ENCODE data around the gene DACT2.
"Not testable (repeated sequence)": the region's sequence is repeated elsewhere in the genome, so short reads cannot be mapped to it uniquely, and the experiment has no call there.

The DACT2 gene

GRCh38 chr6:168318579-168319278, 848 bp downstream of the DACT2 start:
- no peak for DNase-seq

- DNase-seq = no peak
These were observed 1.5 kb downstream of the DACT2 start for GRCh38 chr6:168318090-168318489.

GRCh38 chr6:168315596-168315995, 4.0 kb downstream of the DACT2 start:
- no peak for DNase-seq

- no peak for DNase-seq
These were observed 4.6 kb downstream of the DACT2 start for GRCh38 chr6:168314948-168315347.

GRCh38 chr6:168314021-168314420, 5.6 kb downstream of the DACT2 start:
- DNase-seq = no peak

DNA sequence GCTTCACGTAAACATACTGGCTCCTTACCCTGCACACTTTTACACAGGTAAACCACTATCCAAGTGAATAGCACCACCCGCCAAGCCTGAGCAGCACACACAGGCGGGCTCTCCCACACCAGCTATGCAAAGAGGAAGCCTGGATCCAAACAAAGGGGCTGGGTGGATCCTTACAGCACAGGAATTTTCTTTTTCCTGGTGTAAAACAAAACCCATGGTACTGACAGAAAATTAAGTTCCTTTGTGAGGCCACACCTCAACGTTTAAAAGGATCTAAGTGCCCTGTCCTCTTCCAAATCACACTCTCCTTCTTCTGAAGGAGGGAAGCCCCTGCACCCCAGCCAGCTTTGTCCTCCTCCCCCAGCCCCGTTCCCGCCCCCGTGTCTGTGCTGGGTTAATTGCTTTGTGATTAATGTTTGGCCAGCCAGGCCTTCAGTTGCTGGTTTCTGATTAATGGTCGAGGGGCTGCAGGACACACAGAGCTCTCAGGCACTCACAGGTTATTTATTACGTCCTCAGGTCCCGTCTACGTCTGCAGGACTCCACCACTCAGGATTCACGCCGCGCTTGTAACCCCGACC, 6.1 kb downstream of the DACT2 start:
- DNase-seq = no peak

DNA sequence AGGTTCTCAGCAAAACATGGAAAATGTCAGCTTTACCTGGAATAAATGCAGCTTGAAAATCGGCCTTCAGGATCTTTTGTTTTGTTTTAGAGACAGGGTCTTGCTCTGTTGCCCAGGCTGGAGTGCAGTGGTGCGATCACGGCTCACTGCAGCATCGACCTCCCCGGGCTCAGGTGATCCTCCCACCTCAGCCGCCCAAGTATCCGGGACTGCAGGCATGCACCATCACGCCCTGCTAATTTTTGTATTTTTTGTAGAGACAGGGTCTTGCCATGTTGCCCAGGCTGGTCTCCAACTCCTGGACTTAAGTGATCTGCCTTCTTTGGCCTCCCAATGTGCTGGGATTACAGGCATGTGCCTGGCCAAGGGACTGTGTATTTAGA, 7.5 kb downstream of the DACT2 start:
- not testable (repeated sequence) for DNase-seq

DNA sequence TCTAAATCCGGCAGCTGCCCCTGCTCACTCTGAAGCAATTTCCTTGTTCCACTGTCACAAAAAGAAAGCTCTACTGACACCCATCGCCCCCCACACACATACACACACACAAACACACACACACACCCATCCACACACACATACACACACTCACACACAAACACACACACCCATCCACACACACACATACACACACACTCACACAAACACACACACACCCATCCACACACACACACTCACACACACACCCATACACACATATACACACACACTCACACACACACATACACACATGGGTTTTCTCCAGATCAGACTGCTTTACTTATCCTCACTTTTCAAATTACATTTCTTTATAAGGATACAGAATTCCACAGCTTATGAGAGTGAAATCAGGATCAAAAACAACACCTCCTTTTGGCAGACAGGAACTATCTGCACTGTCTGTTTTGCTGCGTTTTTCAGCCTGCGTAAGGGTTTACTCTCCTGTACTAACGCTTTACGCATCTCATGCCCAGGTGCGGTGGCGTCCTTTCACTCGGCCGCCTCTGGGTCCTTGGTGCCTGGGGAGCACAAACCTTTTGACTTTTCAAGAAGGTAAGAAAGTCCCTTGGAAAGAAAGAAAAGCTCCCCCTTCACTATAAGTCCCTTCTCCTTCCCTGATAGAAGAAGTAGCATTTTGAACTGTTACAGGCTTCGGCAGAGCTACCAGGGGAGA, 8.0 kb downstream of the DACT2 start:
- DNase-seq = no peak

DNA sequence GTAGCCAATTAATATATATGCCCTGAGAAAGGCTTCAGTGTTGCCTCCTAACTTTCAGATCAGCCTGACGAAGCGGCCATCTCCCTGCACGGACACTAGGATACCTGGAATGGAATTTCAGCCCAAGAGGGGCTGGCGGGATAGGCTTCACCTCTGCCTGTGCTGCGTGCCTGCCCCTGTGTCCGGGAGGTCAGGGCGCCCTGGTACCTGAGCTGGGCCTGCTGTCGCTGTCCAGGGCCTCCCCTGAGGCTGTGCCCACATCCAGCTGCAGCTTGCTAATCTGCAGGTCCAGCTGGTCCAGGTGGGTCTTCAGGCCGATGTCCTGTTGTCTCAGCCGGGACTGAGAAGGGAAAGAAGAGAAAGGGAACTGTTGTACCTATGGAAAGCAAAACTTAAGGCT, 8.6 kb downstream of the DACT2 start:
- DNase-seq = no peak

- no peak for DNase-seq
These were observed 9.2 kb downstream of the DACT2 start for GRCh38 chr6:168310403-168310802.

DNA sequence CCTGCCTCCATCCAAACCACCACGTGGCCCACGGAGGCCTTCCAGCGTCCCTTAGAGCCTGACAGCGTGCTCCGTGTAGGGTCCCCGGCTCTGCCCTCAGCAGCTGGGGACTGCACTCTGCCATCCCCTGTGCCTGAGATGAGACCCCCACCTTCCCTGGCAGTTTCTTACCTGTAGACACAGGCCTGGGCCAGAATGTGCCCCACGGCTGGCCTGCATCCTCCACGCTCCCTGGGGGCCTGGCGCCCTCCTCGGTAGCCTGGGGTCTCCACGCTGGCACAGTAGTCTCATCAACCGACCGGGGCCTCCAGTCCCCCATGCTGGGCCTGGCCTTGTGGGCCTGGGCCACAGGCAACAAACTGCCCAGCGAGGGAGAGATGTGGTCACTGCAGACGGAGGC, 9.6 kb downstream of the DACT2 start:
- DNase-seq = no peak

DNA sequence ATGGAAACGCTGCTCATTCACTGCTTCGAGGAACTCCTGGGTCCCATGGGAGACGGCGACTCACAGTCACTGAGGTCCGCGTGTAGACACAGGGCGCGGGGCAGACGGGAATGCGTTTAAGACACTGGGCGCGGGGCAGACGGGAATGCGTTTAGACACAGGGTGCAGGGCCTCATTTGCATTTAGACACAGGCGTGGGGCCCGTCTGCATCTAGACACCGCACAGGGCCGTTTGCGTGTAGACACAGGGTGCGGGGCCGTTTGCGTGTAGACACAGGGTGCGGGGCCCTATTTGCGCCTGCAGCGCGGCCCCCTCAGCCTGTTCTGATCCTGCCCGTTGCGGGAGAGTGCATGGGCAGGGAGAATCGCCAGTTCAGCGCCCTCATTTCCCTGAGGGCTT, 10.4 kb downstream of the DACT2 start:
- no peak for DNase-seq

- no peak for DNase-seq
These were observed 11.0 kb downstream of the DACT2 start for GRCh38 chr6:168308390-168309144.

DNA sequence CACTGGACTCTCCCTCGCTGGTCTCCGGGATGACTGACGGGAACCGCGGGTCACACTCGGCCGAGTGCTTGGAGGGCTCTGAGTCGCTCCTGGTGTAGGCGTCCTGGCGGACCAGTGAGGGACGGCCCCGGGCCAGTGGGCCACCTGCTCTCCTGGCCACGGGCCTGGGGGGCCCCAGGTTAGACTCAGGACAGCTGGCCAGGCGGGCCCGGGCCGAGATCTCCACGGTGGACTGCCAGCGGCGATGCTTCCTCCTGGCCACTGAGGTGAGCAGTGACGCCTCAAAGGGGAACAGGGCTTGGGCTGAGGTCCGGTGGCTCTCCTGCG, 11.9 kb downstream of the DACT2 start:
- no peak for DNase-seq

DNA sequence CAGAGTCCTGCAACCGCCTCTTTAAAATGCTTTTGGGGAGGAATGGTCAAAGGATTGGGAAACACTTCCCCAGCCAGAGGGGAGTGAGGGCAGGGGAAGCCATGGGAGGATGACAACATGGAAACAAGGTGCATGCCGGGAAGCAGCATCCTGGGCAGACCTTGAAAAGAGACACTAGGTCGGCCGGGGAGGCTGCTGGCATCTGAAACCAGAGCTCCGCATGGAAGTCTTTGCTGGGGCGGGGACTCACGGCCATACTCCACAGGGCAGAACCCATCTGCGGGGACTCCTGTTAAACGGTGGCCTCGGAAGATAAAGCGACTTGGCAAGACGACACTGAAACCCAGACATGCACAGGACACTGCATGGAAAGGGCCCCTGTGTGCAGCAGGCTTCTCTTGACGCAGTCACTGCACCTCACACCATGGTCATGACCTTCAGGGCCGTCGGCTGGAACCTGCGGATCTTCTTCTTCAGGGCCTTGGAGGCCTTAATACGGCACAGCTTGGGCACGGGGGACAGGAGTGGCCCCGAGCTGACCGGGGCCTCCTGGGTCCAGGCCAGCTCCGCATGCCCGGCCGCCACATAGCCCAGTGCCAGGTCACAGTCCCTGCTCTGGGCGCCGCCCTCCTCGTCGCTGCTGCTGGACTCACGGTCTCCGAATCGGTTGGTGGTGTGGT, 12.4 kb downstream of the DACT2 start:
- no peak for DNase-seq

DNA sequence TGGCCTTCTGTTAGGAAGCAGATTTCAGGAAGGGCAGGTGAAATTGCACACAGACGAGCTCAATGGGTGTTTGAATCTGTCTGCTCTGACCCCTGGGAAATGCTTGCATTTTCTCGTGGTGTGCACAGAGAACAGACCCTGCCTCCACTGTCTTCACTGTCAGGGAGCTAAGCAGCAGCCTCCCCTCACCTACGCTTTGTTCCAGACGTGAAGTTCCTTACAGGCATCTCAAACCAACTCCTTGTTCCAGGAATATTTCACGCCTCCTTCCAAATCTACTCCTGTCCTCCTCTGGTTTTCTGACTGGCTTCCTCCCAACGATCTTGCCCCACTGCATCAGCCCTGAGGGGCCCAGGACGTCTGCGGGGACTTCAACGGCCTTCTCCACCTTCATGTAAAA, 13.7 kb downstream of the DACT2 start:
- no peak for DNase-seq

DNA sequence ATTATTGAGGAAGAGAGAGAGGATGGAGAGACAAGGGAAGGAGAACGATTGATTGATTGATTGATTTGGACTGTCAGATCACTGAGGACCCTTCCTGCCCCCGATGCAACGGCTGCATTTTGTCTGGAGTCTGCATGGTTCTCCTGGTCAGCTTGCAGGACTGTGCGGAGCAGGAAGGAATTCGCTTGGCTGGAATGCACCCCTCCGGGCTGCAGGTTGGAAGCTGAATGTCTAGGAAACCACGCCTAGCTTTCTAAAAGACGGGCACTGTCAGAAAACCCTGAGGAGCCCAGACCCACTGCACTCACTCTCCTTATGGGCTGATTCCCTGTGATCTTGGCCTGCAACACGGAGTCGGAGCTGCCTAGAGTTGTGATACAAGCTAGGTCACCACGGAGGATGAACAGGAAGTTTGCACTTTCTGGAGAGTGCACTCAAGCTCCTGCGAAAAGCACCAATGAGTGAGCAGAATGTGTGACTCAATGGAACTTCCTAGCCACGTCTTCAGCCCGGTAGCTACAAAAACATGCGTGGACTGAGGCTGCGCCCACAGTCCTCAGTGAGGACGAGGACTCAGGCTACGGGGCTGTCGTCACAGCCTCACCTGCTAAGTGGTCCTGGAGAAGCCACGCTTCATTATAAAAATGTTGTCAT, 14.4 kb downstream of the DACT2 start:
- DNase-seq = no peak

DNA sequence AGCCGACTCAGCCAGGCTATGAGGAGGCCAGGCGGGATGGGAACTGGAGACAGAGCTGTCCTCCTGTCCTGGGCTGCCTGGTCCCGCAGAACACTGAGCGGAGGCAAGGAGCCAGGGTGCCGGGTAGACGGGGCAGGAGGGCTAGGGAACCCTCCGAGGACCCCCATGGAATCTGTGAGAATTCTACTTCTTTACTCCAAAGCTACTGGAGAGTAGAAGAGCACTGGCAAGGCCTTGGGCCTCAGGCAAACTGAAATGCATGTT, 14.9 kb downstream of the DACT2 start:
- DNase-seq = no peak

- DNase-seq = no peak
These were observed 15.4 kb downstream of the DACT2 start for GRCh38 chr6:168303982-168304751.

GRCh38 chr6:168302534-168302933, 17.0 kb downstream of the DACT2 start:
- peak; percentile 21 for DNase-seq

DNA sequence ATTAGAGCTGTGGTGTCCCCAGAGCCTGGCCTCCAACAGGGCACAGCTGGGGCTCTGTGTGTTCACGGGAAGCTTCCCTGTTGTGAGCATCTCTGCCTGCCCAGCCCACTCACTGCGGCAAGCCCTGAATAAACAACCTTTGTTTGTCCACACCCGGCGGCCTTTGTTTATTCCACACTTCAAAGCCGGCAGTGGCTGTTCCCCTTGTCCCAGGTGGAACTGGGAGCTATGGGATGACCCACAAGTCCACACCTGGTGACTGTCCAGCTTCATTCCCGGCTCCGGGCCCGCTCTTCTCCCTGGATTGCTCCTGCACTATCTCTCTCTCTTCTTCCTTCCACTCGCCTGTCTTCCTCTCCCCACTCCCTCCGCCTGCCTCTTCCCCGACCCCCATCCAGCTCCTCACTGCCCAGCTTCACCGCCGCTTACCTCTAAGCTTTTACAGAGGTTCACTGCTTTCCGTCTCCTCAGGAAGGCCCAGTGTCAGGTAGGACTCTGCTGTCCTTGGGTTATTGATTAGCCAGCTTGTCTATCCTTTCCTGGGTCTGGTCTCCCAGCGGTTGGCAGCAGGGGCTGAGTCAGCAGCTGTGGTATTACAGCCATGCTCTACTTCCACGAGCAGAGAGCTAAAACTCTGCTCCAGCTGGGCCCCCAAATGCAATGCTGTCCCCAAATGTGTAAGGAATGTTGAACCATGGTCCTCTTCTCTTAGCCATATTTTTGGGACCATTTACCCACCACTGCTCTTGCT, 17.8 kb downstream of the DACT2 start:
- DNase-seq = peak; percentile 85

Measured in NCI-H774 (cell line).